A549 (cell line): ENCODE data around the gene PLA2G2E. TPM values are rescaled to one million over a fixed set of nuclear protein-coding genes. Genes with fewer than 3 reads are reported as not detected.

Experiments used
- ATAC-seq, 2 experiments: fragments of 200-7000 bp in 1 of 2; fragments of >200 bp in 1 of 2; cut with Nextera tagmentation in 1 of 2; cut with Tn5 transposase in 1 of 2; 3 replicates each; pipeline versions ENCODE4 v1.8.0 to v1.9.1; 2018 to 2020; ENCODE audit warnings: mild to moderate bottlenecking in 1 of 2, moderate library complexity in 1 of 2
- CTCF ChIA-PET: fragments of 300-600 bp; sonication (Branson Sonifier 250); formaldehyde crosslinking; extraction: SDS; loops from one replicate; lab custom pipeline; 2021; ENCODE audit warnings: antibody characterized with exemption, inconsistent platforms; lab: Yijun Ruan, JAX
- POLR2A ChIA-PET: fragments of 350-600 bp; formaldehyde crosslinking; extraction: SDS; loops from one replicate; lab custom pipeline; 2021; ENCODE audit warnings: antibody characterized with exemption, inconsistent platforms; lab: Yijun Ruan, JAX
- DNase-seq, 2 experiments: peaks; one replicate each; pipeline versions ENCODE4 v3.0.0 to v3.0.0-alpha.2; 2011 to 2016; ENCODE audit warnings: low read depth in 1 of 2, low spot score in 1 of 2
- FAIRE-seq: peaks from 2 replicates; lab custom pipeline; 2011; peaks lifted over from hg19 to GRCh38; lab: Jason Lieb, UNC
- H3K27ac ChIP-seq, 2 experiments: fragments of >200 bp; sonication (Bioruptor Twin); formaldehyde crosslinking; 3 replicates each; pipeline ENCODE4 v1.5.1; 2016 to 2017
- H3K4me1 ChIP-seq: fragments of >200 bp; sonication (Bioruptor Twin); formaldehyde crosslinking; 3 replicates; pipeline ENCODE4 v1.6.1; 2016
- H3K4me2 ChIP-seq: fragments of >200 bp; sonication (Bioruptor Twin); formaldehyde crosslinking; 3 replicates; pipeline ENCODE4 v1.6.1; 2016
- H3K4me3 ChIP-seq: fragments of >200 bp; sonication (Bioruptor Twin); formaldehyde crosslinking; 3 replicates; pipeline ENCODE4 v1.5.1; 2016
- H3K9me3 ChIP-seq: fragments of >200 bp; sonication (Bioruptor Twin); formaldehyde crosslinking; 3 replicates; pipeline ENCODE4 v1.6.1; 2016
- CHD4 ChIP-seq: fragments of 200-600 bp; sonication (generic); IDR thresholded peaks from 2 replicates; pipeline ENCODE4 v1.6.1; 2016; ENCODE audit warnings: antibody characterized with exemption, mild to moderate bottlenecking, borderline replicate concordance
- EHF ChIP-seq: fragments of 250-450 bp; sonication (Bioruptor Pico); IDR thresholded peaks from 2 replicates; pipeline ENCODE4 v1.5.0; 2020; ENCODE audit warnings: mild to moderate bottlenecking
- EHMT2 ChIP-seq: fragments of 200-600 bp; sonication (generic); IDR thresholded peaks from 2 replicates; pipeline ENCODE4 v1.6.1; 2016; ENCODE audit warnings: antibody characterized with exemption, low read depth, mild to moderate bottlenecking, moderate library complexity
- EP300 ChIP-seq, 2 experiments: fragments of >200 bp; sonication (Bioruptor Twin); formaldehyde crosslinking; IDR thresholded peaks; 2 replicates in 1 of 2; 3 replicates in 1 of 2; pipeline ENCODE4 v1.6.1; 2016 to 2017
- ESRRA ChIP-seq: fragments of 150-350 bp; IDR thresholded peaks from 2 replicates; pipeline ENCODE4 v1.6.1; 2014; ENCODE audit warnings: mild to moderate bottlenecking, low read length, borderline replicate concordance
- FOSL2 ChIP-seq, 2 experiments: fragments of 450-650 bp in 1 of 2; fragments of >200 bp in 1 of 2; sonication (Bioruptor Twin) in 1 of 2; formaldehyde crosslinking; IDR thresholded peaks; 2 replicates each; pipeline versions ENCODE4 v1.5.0 to v1.6.1; 2016 to 2020; ENCODE audit warnings: mild to moderate bottlenecking in 1 of 2, moderate library complexity in 1 of 2
- FOXS1 ChIP-seq: fragments of 250-450 bp; sonication (Bioruptor Pico); IDR thresholded peaks from 2 replicates; pipeline ENCODE4 v1.5.0; 2020; ENCODE audit warnings: mild to moderate bottlenecking, moderate library complexity
- HOXB13 ChIP-seq: fragments of 250-450 bp; sonication (Bioruptor Pico); IDR thresholded peaks from 2 replicates; pipeline ENCODE4 v1.5.0; 2020; ENCODE audit warnings: low read depth, mild to moderate bottlenecking, moderate library complexity
- HOXB5 ChIP-seq: fragments of 250-450 bp; sonication (Bioruptor Pico); IDR thresholded peaks from 2 replicates; pipeline ENCODE4 v1.5.0; 2020; ENCODE audit warnings: mild to moderate bottlenecking, moderate library complexity
- JUNB ChIP-seq: fragments of >200 bp; sonication (Bioruptor Twin); formaldehyde crosslinking; IDR thresholded peaks from 2 replicates; pipeline ENCODE4 v1.6.1; 2016
- POLR2AphosphoS2 ChIP-seq: conservative IDR thresholded peaks from 2 replicates; pipeline ENCODE4 v1.6.1; 2012; ENCODE audit warnings: low read length, improper control_type of control experiment, inconsistent platforms
- RNF2 ChIP-seq: fragments of 200-600 bp; sonication (generic); IDR thresholded peaks from 2 replicates; pipeline ENCODE4 v1.6.1; 2016; ENCODE audit warnings: low read depth, mild to moderate bottlenecking, antibody characterized with exemption, moderate library complexity, borderline replicate concordance
- SREBF2 ChIP-seq: fragments of 450-650 bp; IDR thresholded peaks from 2 replicates; pipeline ENCODE4 v1.6.1; 2014; ENCODE audit warnings: mild to moderate bottlenecking, moderate library complexity
- ZC3H11A ChIP-seq: fragments of 450-650 bp; IDR thresholded peaks from 2 replicates; pipeline ENCODE4 v1.6.1; 2014; ENCODE audit warnings: antibody characterized with exemption, mild to moderate bottlenecking
- ZSCAN20 ChIP-seq: fragments of 250-450 bp; sonication (Bioruptor Pico); IDR thresholded peaks from 2 replicates; pipeline ENCODE4 v1.8.0; 2022; ENCODE audit warnings: mild to moderate bottlenecking, moderate library complexity
- WGBS: methylation state at CpG from one replicate; pipeline ENCODE4 v1.1.6; 2017; ENCODE audit errors: missing lambda C conversion rate; 5-methylcytosine and 5-hydroxymethylcytosine counted together
- polyA plus RNA-seq, 4 experiments: library from polyadenylated mRNA; depleted of rRNA in 3 of 4; stranded (reverse); fragments of >200 nt; fragmentation: RNase III in 1 of 4; extraction: RNeasy Plus Mini Kit Qiagen cat#74134 plus additional on column Dnase treatment in 1 of 4; gene quantifications; 2 replicates in 3 of 4; 3 replicates in 1 of 4; pipeline ENCODE4 v1.2.3, GENCODE V29; 2011 to 2017
- TF ChIP-seq, protein P1 (sequence below): fragments of 150-350 bp; IDR thresholded peaks from 2 replicates; pipeline ENCODE4 v1.6.1; 2014; ENCODE audit warnings: low read depth, mild to moderate bottlenecking, low read length
- TF ChIP-seq, protein P2 (sequence below): IDR thresholded peaks from 2 replicates; pipeline ENCODE4 v1.6.1; 2012; ENCODE audit warnings: low read depth, borderline replicate concordance
- TF ChIP-seq, protein P3 (sequence below): fragments of >200 bp; sonication (Bioruptor Twin); formaldehyde crosslinking; IDR thresholded peaks from 3 replicates; pipeline ENCODE4 v1.6.1; 2016
- TF ChIP-seq, protein P4 (sequence below): fragments of 200-600 bp; sonication (generic); IDR thresholded peaks from 2 replicates; pipeline ENCODE4 v1.6.1; 2016; ENCODE audit warnings: antibody characterized with exemption, mild to moderate bottlenecking, moderate library complexity
- TF ChIP-seq, protein P5 (sequence below): IDR thresholded peaks from 2 replicates; pipeline ENCODE4 v1.6.1; 2012

Gene PLA2G2E
- polyA plus RNA-seq, 2 of the 4 experiments (the other 2 are of a cell fraction), result not detected

DNA sequence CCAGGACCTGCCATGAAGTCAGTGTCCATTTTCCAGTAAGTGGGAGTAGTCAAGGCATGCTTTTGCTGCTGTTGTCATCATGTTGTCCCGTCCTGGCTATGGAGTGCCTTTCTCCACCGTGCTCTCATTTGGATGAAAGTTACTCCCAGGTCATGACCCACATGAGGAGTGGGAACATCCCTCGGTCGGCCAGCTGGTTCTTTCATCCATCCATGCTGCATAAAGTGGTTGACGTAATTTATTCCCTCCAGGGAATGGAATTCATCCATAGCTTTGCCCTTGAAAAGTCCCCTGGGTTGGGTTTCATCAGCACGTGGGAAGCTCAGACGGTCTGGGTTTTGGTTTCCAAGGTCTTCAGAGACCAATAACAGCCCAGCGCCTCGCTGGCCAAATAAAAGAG lies 44.4 kb upstream of the PLA2G2E start:
- H3K9me3 ChIP-seq, result no peaks in the 10 kb centered on the region
- FAIRE-seq (no peak), DNase-seq (no peak), ATAC-seq (no peak)
- no peak overlapping the region for H3K4me2 ChIP-seq
- WGBS, result 23% methylated on average over 8 of the region's 9 CpGs
- ChIA-PET CTCF (no interaction called here), POLR2A (no interaction called here)
- H3K4me3 ChIP-seq, result no peak overlapping the region
- H3K4me1 ChIP-seq, result no peaks in the 10 kb centered on the region
- no peak overlapping the region for H3K27ac ChIP-seq
- TF ChIP-seq, protein P1, sequence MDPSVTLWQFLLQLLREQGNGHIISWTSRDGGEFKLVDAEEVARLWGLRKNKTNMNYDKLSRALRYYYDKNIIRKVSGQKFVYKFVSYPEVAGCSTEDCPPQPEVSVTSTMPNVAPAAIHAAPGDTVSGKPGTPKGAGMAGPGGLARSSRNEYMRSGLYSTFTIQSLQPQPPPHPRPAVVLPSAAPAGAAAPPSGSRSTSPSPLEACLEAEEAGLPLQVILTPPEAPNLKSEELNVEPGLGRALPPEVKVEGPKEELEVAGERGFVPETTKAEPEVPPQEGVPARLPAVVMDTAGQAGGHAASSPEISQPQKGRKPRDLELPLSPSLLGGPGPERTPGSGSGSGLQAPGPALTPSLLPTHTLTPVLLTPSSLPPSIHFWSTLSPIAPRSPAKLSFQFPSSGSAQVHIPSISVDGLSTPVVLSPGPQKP, result no peak
- TF ChIP-seq HOXB13 (CRISPR knock-in tag) (no peak), ZSCAN20 (CRISPR knock-in tag) (no peak), FOXS1 (CRISPR knock-in tag) (no peak), EHF (CRISPR knock-in tag) (no peak), ESRRA (no peak), SREBF2 (no peak), HOXB5 (CRISPR knock-in tag) (no peak)
- TF ChIP-seq, protein P2, sequence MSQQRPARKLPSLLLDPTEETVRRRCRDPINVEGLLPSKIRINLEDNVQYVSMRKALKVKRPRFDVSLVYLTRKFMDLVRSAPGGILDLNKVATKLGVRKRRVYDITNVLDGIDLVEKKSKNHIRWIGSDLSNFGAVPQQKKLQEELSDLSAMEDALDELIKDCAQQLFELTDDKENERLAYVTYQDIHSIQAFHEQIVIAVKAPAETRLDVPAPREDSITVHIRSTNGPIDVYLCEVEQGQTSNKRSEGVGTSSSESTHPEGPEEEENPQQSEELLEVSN, result no peak

DNA sequence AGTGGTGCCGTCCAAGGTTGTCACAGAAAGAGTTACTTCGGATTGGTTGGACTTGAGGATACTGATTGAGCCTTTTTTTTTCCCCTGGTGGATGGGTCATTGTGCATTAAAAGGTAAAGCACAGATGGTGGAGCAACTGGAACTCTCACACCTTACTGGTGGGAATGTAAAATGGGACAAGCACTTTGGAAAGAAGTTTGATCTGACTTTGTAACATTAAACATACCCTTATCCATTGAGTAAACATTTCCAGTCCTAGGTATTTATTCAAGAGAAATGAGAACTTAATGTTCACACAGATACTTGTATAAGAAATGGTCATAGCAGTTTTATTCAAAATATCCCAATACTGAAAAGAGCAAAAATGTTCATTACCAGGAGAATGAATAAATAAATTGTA lies 41.1 kb upstream of the PLA2G2E start:
- no peak for FAIRE-seq
- no peak for TF ChIP-seq POLR2AphosphoS2
- TF ChIP-seq, protein P3, sequence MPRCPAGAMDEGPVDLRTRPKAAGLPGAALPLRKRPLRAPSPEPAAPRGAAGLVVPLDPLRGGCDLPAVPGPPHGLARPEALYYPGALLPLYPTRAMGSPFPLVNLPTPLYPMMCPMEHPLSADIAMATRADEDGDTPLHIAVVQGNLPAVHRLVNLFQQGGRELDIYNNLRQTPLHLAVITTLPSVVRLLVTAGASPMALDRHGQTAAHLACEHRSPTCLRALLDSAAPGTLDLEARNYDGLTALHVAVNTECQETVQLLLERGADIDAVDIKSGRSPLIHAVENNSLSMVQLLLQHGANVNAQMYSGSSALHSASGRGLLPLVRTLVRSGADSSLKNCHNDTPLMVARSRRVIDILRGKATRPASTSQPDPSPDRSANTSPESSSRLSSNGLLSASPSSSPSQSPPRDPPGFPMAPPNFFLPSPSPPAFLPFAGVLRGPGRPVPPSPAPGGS, result no peak
- TF ChIP-seq, protein P1, result no peak
- no peak for TF ChIP-seq ESRRA
- TF ChIP-seq CHD4, result no peak
- TF ChIP-seq EHMT2, result no peak
- no peak for TF ChIP-seq HOXB5 (CRISPR knock-in tag)
- TF ChIP-seq JUNB, result no peak
- no peak for TF ChIP-seq ZC3H11A
- TF ChIP-seq, protein P4, sequence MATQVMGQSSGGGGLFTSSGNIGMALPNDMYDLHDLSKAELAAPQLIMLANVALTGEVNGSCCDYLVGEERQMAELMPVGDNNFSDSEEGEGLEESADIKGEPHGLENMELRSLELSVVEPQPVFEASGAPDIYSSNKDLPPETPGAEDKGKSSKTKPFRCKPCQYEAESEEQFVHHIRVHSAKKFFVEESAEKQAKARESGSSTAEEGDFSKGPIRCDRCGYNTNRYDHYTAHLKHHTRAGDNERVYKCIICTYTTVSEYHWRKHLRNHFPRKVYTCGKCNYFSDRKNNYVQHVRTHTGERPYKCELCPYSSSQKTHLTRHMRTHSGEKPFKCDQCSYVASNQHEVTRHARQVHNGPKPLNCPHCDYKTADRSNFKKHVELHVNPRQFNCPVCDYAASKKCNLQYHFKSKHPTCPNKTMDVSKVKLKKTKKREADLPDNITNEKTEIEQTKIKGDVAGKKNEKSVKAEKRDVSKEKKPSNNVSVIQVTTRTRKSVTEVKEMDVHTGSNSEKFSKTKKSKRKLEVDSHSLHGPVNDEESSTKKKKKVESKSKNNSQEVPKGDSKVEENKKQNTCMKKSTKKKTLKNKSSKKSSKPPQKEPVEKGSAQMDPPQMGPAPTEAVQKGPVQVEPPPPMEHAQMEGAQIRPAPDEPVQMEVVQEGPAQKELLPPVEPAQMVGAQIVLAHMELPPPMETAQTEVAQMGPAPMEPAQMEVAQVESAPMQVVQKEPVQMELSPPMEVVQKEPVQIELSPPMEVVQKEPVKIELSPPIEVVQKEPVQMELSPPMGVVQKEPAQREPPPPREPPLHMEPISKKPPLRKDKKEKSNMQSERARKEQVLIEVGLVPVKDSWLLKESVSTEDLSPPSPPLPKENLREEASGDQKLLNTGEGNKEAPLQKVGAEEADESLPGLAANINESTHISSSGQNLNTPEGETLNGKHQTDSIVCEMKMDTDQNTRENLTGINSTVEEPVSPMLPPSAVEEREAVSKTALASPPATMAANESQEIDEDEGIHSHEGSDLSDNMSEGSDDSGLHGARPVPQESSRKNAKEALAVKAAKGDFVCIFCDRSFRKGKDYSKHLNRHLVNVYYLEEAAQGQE, result no peak
- TF ChIP-seq, protein P5, sequence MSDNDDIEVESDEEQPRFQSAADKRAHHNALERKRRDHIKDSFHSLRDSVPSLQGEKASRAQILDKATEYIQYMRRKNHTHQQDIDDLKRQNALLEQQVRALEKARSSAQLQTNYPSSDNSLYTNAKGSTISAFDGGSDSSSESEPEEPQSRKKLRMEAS, result no peak
- no peak for TF ChIP-seq RNF2
- TF ChIP-seq EP300 (IDR thresholded peaks at IDR 0.05), result no peak
- TF ChIP-seq FOSL2 (IDR thresholded peaks at IDR 0.05), result no peak
- TF ChIP-seq FOSL2 (CRISPR knock-in tag; IDR thresholded peaks at IDR 0.05), result no peak

More for the DNA sequence above, 41.1 kb upstream of the PLA2G2E start:
- Histone ChIP-seq H3K4me3 (no peak overlapping the region), H3K27ac (no peak overlapping the region), H3K4me2 (no peak overlapping the region), H3K9me3 (no peaks in the 10 kb centered on the region), H3K4me1 (no peaks in the 10 kb centered on the region)
- no peak for ATAC-seq
- ChIA-PET POLR2A (no interaction called here), CTCF (no interaction called here)
- WGBS, result 0% methylated on average over 2 of the region's 2 CpGs
- no peak for DNase-seq
